ENCODE results near the gene OR52B2. TPM values are rescaled to one million over a fixed set of nuclear protein-coding genes. Genes with fewer than 3 reads are reported as not detected.

OR52B2 gene
- total RNA-seq (not detected), total RNA-seq (0 to 0.11 (median 0) reads per million in 29 experiments)
- not detected for total RNA-seq (2013)

- DNase-seq (no peak), ATAC-seq (replicated peaks in 1 of 4) (no peak)
- H3K27me3 Mint-ChIP-seq: peaks cover 6 to 27% of the 10 kb centered on the region in 2 donors
- WGBS (ENCODE audit: insufficient coverage): no CpG with 5 or more reads among the region's 1 CpG
- no peaks in the 10 kb centered on the region for H3K4me1 ChIP-seq (ENCODE audit: control insufficient read depth in 1 of 2, extremely low read depth in 1 of 2, insufficient read depth in 2 of 2, low read length in 2 of 2)
- H3K27me3 ChIP-seq (replicated peaks in 1 of 2; ENCODE audit: control insufficient read depth in 2 of 2, extremely low read depth in 1 of 2, insufficient read depth in 2 of 2, low read length in 1 of 2): no peaks in the 10 kb centered on the region
- H3K9me3 Mint-ChIP-seq: no peaks in the 10 kb centered on the region
- H3K36me3 Mint-ChIP-seq: no peaks in the 10 kb centered on the region
- ChIA-PET POLR2A (no interaction called here), CTCF (no interaction called here)
- no peak within 1 kb of the TSS for H3K27ac Mint-ChIP-seq
- H3K4me1 Mint-ChIP-seq: no peaks in the 10 kb centered on the region
- no peaks in the 10 kb centered on the region for H3K36me3 ChIP-seq (ENCODE audit: control insufficient read depth in 2 of 2, extremely low read depth in 1 of 2, insufficient read depth in 1 of 2, low read length in 1 of 2)
- H3K9me3 ChIP-seq: no peaks in the 10 kb centered on the region
- H3K4me3 Mint-ChIP-seq: no peak within 1 kb of the TSS
- H3K27ac ChIP-seq (ENCODE audit: low read length): no peak within 1 kb of the TSS
- H3K4me3 ChIP-seq (ENCODE audit: control insufficient read depth in 1 of 2, extremely low read depth in 1 of 2, low read length in 1 of 2): no peak within 1 kb of the TSS
These were observed at the start of gene OR52B2 for GRCh38 chr11:6170226-6170625. TSS of gene OR52B2 (minus strand) at chr11:6170326. CDS start at chr11:6170326, 0 bp downstream.

- WGBS (ENCODE audit: insufficient coverage): no CpG with 5 or more reads among the region's 2 CpGs
- ChIA-PET POLR2A (no interaction called here), CTCF (no interaction called here)
- peaks cover 74% of the 10 kb centered on the region for H3K36me3 Mint-ChIP-seq
- no peaks in the 10 kb centered on the region for H3K9me3 Mint-ChIP-seq
- Histone ChIP-seq H3K4me1 (ENCODE audit: control insufficient read depth in 1 of 2, extremely low read depth in 1 of 2, insufficient read depth in 2 of 2, low read length in 2 of 2) (peaks cover 3 to 13% of the 10 kb centered on the region in 2 experiments), H3K9me3 (no peaks in the 10 kb centered on the region), H3K27me3 (replicated peaks in 1 of 2; ENCODE audit: control insufficient read depth in 2 of 2, extremely low read depth in 1 of 2, insufficient read depth in 2 of 2, low read length in 1 of 2) (no peaks in the 10 kb centered on the region), H3K36me3 (ENCODE audit: control insufficient read depth in 2 of 2, extremely low read depth in 1 of 2, insufficient read depth in 1 of 2, low read length in 1 of 2) (peaks cover 28 to 96% of the 10 kb centered on the region in 2 donors), H3K27ac (ENCODE audit: low read length) (no peak overlapping the region), H3K4me3 (ENCODE audit: control insufficient read depth in 1 of 2, extremely low read depth in 1 of 2, low read length in 1 of 2) (no peak overlapping the region)
- H3K4me1 Mint-ChIP-seq: peaks cover 16 to 28% (median 19%) of the 10 kb centered on the region in 3 donors
- H3K4me3 Mint-ChIP-seq: peak overlapping the region in 1 of 3 donors; percentile 22
- H3K27me3 Mint-ChIP-seq: no peaks in the 10 kb centered on the region
- DNase-seq (no peak), ATAC-seq (replicated peaks in 1 of 4) (no peak)
- peak overlapping the region in 1 of 2 donors; percentile 46 for H3K27ac Mint-ChIP-seq
These were observed 49.2 kb upstream of the OR52B2 start for GRCh38 chr11:6219359-6219758.

DNA sequence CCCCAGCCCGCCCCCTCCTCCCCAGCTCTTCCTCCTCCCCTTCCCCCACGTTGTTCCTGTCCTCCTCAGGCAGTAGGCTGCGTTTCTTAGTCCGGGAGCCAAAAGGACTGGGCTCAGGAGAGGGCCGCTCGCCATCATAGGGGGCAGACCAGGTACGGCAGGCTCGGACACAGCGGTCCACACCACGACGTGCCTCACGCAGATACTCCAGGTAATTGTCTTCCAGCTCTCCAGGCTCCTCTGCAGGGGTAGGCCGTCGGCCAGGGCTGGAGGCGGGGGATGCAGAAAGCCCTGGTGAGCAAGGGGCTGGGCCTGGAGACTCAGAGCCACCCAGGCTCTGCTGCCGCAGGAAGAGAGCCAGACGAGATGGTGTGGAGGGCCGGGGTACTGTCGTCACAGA is 47.6 kb upstream of the OR52B2 start:
- no peak overlapping the region for H3K27ac Mint-ChIP-seq

GRCh38 chr11:6216501-6216900 is 46.4 kb upstream of the OR52B2 start:
- Histone ChIP-seq H3K36me3 (ENCODE audit: control insufficient read depth in 2 of 2, extremely low read depth in 1 of 2, insufficient read depth in 1 of 2, low read length in 1 of 2) (peaks cover 6 to 95% of the 10 kb centered on the region in 2 donors), H3K27ac (ENCODE audit: low read length) (no peak overlapping the region), H3K9me3 (no peaks in the 10 kb centered on the region), H3K4me3 (ENCODE audit: control insufficient read depth in 1 of 2, extremely low read depth in 1 of 2, low read length in 1 of 2) (no peak overlapping the region), H3K4me1 (ENCODE audit: control insufficient read depth in 1 of 2, extremely low read depth in 1 of 2, insufficient read depth in 2 of 2, low read length in 2 of 2) (peaks cover 3 to 13% of the 10 kb centered on the region in 2 experiments), H3K27me3 (replicated peaks in 1 of 2; ENCODE audit: control insufficient read depth in 2 of 2, extremely low read depth in 1 of 2, insufficient read depth in 2 of 2, low read length in 1 of 2) (no peaks in the 10 kb centered on the region)
- 92% methylated on average over 3 of the region's 4 CpGs for WGBS (ENCODE audit: insufficient coverage)
- no peaks in the 10 kb centered on the region for H3K9me3 Mint-ChIP-seq
- ATAC-seq (replicated peaks in 1 of 4) (no peak), DNase-seq (no peak)
- H3K4me3 Mint-ChIP-seq: no peak overlapping the region
- ChIA-PET POLR2A (interaction anchor here in 1 of 2 donors (0.6 to 0.7 kb wide), 2 partner anchors 14 to 712 kb away, joined by 3 to 4 read pairs; no protein-coding TSS in a partner anchor), CTCF (interaction anchor here (0.6 kb wide), 2 partner anchors 15 to 115 kb away, joined by 3 read pairs; no protein-coding TSS in a partner anchor)
- peaks cover 52% of the 10 kb centered on the region for H3K36me3 Mint-ChIP-seq
- peaks cover 16 to 21% (median 16%) of the 10 kb centered on the region in 3 donors for H3K4me1 Mint-ChIP-seq
- no peak overlapping the region for H3K27ac Mint-ChIP-seq
- H3K27me3 Mint-ChIP-seq: no peaks in the 10 kb centered on the region

More for the DNA sequence above, 47.6 kb upstream of the OR52B2 start:
- POLR2A ChIA-PET: no interaction called here
- Histone ChIP-seq H3K27me3 (replicated peaks in 1 of 2; ENCODE audit: control insufficient read depth in 2 of 2, extremely low read depth in 1 of 2, insufficient read depth in 2 of 2, low read length in 1 of 2) (no peaks in the 10 kb centered on the region), H3K9me3 (no peaks in the 10 kb centered on the region), H3K36me3 (ENCODE audit: control insufficient read depth in 2 of 2, extremely low read depth in 1 of 2, insufficient read depth in 1 of 2, low read length in 1 of 2) (peaks cover 12 to 95% of the 10 kb centered on the region in 2 donors), H3K27ac (ENCODE audit: low read length) (no peak overlapping the region), H3K4me1 (ENCODE audit: control insufficient read depth in 1 of 2, extremely low read depth in 1 of 2, insufficient read depth in 2 of 2, low read length in 2 of 2) (peaks cover 3 to 13% of the 10 kb centered on the region in 2 experiments), H3K4me3 (ENCODE audit: control insufficient read depth in 1 of 2, extremely low read depth in 1 of 2, low read length in 1 of 2) (no peak overlapping the region)
- H3K36me3 Mint-ChIP-seq: peaks cover 64% of the 10 kb centered on the region
- no peaks in the 10 kb centered on the region for H3K27me3 Mint-ChIP-seq
- H3K4me1 Mint-ChIP-seq: peaks cover 16 to 28% (median 19%) of the 10 kb centered on the region in 3 donors
- H3K9me3 Mint-ChIP-seq: no peaks in the 10 kb centered on the region
- H3K4me3 Mint-ChIP-seq: no peak overlapping the region
- ATAC-seq (replicated peaks in 1 of 4) (no peak), DNase-seq (no peak)
- CTCF ChIA-PET: interaction anchor here (0.5 to 0.7 kb wide), 2 partner anchors 103 to 1680 kb away, joined by 3 to 4 read pairs; no protein-coding TSS in a partner anchor
- 98% methylated on average over 17 of the region's 19 CpGs for whole genome bisulfite sequencing (ENCODE audit: insufficient coverage)

DNA sequence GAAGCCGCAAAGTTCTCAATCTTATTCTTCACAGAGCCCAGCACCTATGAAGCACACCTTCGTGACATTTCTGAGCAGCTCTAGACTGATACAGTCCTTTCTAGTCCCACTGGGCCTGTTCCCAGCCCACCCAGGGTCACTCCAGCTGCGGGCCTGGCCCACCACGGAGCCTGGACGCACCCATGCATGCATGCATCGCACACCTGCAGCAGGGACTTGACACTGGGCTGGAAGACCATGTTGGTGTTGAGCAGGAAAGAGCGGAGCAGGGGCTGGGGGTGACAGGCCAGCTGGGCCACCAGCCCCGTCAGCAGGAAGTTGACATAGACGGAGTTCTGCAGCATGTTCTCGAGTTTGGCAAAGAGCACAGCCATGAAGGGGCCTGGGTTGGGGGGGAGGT is 44.4 kb upstream of the OR52B2 start:
- Histone ChIP-seq H3K27me3 (replicated peaks in 1 of 2; ENCODE audit: control insufficient read depth in 2 of 2, extremely low read depth in 1 of 2, insufficient read depth in 2 of 2, low read length in 1 of 2) (no peaks in the 10 kb centered on the region), H3K9me3 (no peaks in the 10 kb centered on the region), H3K36me3 (ENCODE audit: control insufficient read depth in 2 of 2, extremely low read depth in 1 of 2, insufficient read depth in 1 of 2, low read length in 1 of 2) (peaks cover 6 to 93% of the 10 kb centered on the region in 2 donors), H3K27ac (ENCODE audit: low read length) (no peak overlapping the region), H3K4me3 (ENCODE audit: control insufficient read depth in 1 of 2, extremely low read depth in 1 of 2, low read length in 1 of 2) (no peak overlapping the region), H3K4me1 (ENCODE audit: control insufficient read depth in 1 of 2, extremely low read depth in 1 of 2, insufficient read depth in 2 of 2, low read length in 2 of 2) (peaks cover 0 to 5% of the 10 kb centered on the region in 2 experiments)
- 98% methylated on average over 7 of the region's 10 CpGs for WGBS (ENCODE audit: insufficient coverage)
- DNase-seq (no peak), ATAC-seq (replicated peaks in 1 of 4) (no peak)
- CTCF ChIA-PET: no interaction called here
- Mint-ChIP-seq H3K4me1 (peaks cover 5 to 6% (median 6%) of the 10 kb centered on the region in 3 donors), H3K9me3 (no peaks in the 10 kb centered on the region), H3K27ac (no peak overlapping the region), H3K27me3 (no peaks in the 10 kb centered on the region), H3K4me3 (no peak overlapping the region), H3K36me3 (peaks cover 51% of the 10 kb centered on the region)
- POLR2A ChIA-PET: no interaction called here

DNA sequence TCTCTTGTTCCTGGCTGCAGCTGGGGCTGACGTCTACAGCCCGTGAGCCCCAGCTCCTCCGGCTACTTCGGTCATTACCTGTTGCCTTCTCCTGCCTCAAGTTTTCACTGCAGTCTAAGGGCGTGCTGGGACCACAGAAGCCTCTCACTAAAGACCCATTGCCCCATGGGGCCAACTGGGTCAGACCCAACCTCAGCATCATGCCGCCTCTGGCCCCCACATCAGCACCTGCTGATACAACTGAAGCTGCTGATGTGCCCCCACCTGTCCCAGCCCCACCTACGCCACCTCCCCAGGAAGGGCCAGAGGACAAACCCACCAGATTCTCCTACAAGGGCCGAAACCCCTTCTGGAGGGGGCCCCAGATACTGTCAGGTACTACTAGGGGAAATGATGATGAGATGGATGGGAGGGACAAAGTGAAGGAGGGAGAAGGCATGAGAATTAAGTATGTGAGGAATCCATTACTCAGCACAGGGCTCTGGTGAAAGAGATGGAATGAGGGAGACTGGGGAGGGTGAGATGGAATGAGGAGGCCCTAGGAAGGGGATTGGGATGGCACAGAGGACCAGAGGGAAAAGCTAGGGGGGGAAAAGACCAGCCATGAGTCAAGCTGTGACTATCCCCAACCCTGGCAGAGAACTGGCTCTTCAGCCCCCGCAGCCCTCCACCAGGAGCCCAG is 40.3 kb upstream of the OR52B2 start:
- no peak overlapping the region for H3K27ac ChIP-seq (ENCODE audit: low read length)
- H3K4me3 ChIP-seq (ENCODE audit: control insufficient read depth in 1 of 2, extremely low read depth in 1 of 2, low read length in 1 of 2): no peak overlapping the region
- Mint-ChIP-seq H3K27ac (no peak overlapping the region), H3K4me3 (no peak overlapping the region), H3K4me1 (peaks cover 0 to 3% (median 0%) of the 10 kb centered on the region in 3 donors), H3K27me3 (no peaks in the 10 kb centered on the region), H3K9me3 (no peaks in the 10 kb centered on the region), H3K36me3 (peaks cover 32% of the 10 kb centered on the region)
- H3K27me3 ChIP-seq (replicated peaks in 1 of 2; ENCODE audit: control insufficient read depth in 2 of 2, extremely low read depth in 1 of 2, insufficient read depth in 2 of 2, low read length in 1 of 2): no peaks in the 10 kb centered on the region
- ATAC-seq (replicated peaks in 1 of 4) (no peak), DNase-seq (no peak)
- H3K9me3 ChIP-seq: no peaks in the 10 kb centered on the region
- 96% methylated on average over 6 of the region's 9 CpGs for WGBS (ENCODE audit: insufficient coverage)
- POLR2A ChIA-PET: no interaction called here
- CTCF ChIA-PET: no interaction called here
- H3K36me3 ChIP-seq (ENCODE audit: control insufficient read depth in 2 of 2, extremely low read depth in 1 of 2, insufficient read depth in 1 of 2, low read length in 1 of 2): peaks cover 4 to 63% of the 10 kb centered on the region in 2 donors
- no peaks in the 10 kb centered on the region for H3K4me1 ChIP-seq (ENCODE audit: control insufficient read depth in 1 of 2, extremely low read depth in 1 of 2, insufficient read depth in 2 of 2, low read length in 2 of 2)
